GM19467 (cell line): ENCODE results near the gene TANC2.
"Not testable (repeated sequence)": the region's sequence is repeated elsewhere in the genome, so short reads cannot be mapped to it uniquely, and the experiment has no call there.

Experiments used
- ATAC-seq: cut with Tn5 transposase; IDR thresholded peaks from one replicate; pipeline ENCODE4 v1.9.1; 2021; ENCODE audit warnings: mild to moderate bottlenecking, moderate library complexity; ENCODE audit not compliant: unreplicated experiment

TANC2 gene

GRCh38 chr17:62963296-62963695 is 2.7 kb upstream of the TANC2 start:
- no peak for ATAC-seq

GRCh38 chr17:62964506-62964905 is 1.5 kb upstream of the TANC2 start:
- no peak for ATAC-seq

- no peak for ATAC-seq
These were observed 805 bp upstream of the TANC2 start for GRCh38 chr17:62965174-62965685.

- ATAC-seq, result peak; percentile 34
These were observed 580 bp downstream of the TANC2 start for GRCh38 chr17:62966426-62967204.

GRCh38 chr17:62967205-62967529 is 1.1 kb downstream of the TANC2 start:
- no peak for ATAC-seq

GRCh38 chr17:62968445-62968923 is 2.4 kb downstream of the TANC2 start:
- peak; percentile 76 for ATAC-seq

GRCh38 chr17:62970610-62971009 is 4.6 kb downstream of the TANC2 start:
- ATAC-seq, result no peak

- ATAC-seq, result no peak
These were observed 5.8 kb downstream of the TANC2 start for GRCh38 chr17:62971853-62972252.

- ATAC-seq, result no peak
These were observed 8.8 kb downstream of the TANC2 start for GRCh38 chr17:62974788-62975187.

- ATAC-seq, result no peak
These were observed 9.2 kb downstream of the TANC2 start for GRCh38 chr17:62975206-62975605.

GRCh38 chr17:62976643-62977231 is 10.7 kb downstream of the TANC2 start:
- ATAC-seq, result not testable (repeated sequence)

GRCh38 chr17:62980842-62981241 is 14.8 kb downstream of the TANC2 start:
- ATAC-seq, result no peak

- ATAC-seq, result no peak
These were observed 15.9 kb downstream of the TANC2 start for GRCh38 chr17:62981933-62982332.

GRCh38 chr17:62984801-62985200 is 18.8 kb downstream of the TANC2 start:
- no peak for ATAC-seq

GRCh38 chr17:62986549-62986948 is 20.5 kb downstream of the TANC2 start:
- ATAC-seq, result no peak

GRCh38 chr17:62987136-62987535 is 21.1 kb downstream of the TANC2 start:
- ATAC-seq, result no peak

- ATAC-seq, result no peak
These were observed 23.5 kb downstream of the TANC2 start for GRCh38 chr17:62989501-62989900.

- ATAC-seq, result no peak
These were observed 28.9 kb downstream of the TANC2 start for GRCh38 chr17:62994931-62995330.

GRCh38 chr17:62995377-62995885 is 29.4 kb downstream of the TANC2 start:
- ATAC-seq, result no peak

- no peak for ATAC-seq
These were observed 30.2 kb downstream of the TANC2 start for GRCh38 chr17:62996221-62996620.

GRCh38 chr17:62998166-62998565 is 32.1 kb downstream of the TANC2 start:
- ATAC-seq, result no peak
